Measurements from ENCODE around the gene MAPK8.
"Not testable (repeated sequence)": the region's sequence is repeated elsewhere in the genome, so short reads cannot be mapped to it uniquely, and the experiment has no call there.

The MAPK8 gene

DNA sequence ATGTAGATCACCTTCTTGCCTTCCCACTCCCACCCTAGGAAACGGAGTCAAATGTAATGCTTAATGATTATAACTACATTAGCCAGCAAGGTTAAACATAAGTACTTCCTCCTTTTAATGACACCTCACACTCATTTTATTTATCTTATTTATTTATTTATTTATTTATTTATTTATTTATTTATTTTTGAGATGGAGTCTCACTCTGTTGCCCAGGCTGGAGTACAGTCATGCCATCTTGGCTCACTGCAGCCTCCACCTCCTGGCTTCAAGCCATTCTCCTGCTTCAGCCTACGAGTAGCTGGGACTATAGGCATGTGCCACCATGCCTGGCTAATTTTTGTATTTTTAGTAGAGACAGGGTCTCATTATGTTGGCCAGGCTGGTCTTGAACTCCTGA is 115.4 kb downstream of the MAPK8 start:
- not testable (repeated sequence) for DNase-seq

DNA sequence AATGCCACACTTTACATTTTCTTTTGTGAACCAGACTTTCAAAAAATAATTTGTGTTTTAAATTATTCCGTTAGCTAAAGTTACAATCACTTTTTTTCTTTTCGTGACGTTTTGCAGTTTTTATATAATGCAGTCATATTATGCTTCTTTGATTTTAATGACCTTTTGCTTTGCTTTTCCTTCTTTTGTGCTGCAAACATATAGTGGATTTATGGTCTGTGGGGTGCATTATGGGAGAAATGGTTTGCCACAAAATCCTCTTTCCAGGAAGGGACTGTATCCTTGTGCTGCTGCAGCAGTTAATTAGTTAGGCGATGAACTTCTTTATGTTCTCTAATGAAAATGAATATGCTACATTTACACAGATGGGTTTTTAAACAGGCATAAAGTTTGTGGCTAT is 117.4 kb downstream of the MAPK8 start:
- no peak for DNase-seq

DNA sequence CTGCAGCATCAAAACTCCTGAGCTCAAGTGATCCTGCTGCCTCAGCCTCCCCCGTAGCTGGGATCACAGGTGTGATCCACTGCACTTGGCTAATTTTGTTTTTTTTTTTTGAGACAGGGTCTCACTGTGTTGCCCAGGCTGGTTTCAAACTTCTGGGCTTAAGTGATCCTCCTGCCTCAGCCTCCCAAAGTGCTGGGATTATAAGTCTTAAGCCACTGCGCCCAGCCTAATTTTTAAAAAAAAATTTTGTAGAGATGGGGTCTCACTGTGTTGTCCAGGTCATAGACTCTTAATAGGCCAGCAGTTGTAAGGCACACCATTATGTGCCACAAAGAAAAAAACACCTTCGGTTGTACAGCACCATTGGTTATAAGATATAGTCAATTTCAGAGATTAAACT is 122.4 kb downstream of the MAPK8 start:
- DNase-seq = no peak

DNA sequence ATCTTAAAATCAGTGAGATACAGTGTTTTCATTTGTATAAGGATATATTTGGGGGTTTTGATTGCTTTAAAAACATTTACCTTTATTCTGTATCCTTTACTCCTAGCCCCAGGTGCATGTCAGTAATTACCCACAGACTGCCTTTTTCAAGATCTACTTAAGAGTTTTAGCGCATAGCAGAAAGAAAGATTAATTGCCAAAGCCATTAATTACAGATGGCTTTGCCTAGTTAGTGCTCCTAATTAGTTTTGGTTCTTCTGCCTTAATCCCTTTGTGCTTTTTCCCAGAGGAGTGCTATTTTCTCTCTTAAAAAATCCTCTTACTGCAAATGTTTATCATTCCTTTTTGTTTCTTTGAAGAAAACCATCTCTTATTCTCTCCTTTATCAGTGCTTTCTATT is 122.8 kb downstream of the MAPK8 start:
- DNase-seq = no peak

DNA sequence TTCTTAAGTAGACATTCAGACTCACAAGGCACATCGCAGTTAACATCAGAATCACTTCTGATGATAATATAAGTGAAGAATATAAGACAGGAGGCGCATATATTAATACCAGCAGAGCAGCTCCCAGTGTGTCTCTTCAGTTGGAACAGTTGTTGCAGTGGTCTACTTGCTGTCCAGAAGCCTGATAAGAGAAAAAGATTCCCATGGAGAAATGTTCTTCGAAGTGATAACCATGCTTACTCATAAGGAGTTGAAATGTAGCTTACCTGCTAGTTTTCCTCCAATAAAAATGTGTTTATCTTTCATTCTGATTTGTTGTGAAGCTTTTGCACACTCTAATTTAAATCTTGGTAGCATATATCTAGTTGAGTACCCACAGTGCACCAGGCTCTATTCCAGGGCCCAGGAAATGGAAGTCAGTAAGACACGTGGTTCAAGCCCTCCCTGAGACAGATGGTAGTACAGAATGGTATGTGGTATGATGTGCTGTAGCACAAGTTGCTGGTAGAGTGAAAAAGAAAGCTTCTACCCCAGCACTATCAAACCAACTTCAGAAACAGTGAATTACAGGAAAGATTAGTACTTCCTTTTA is 124.0 kb downstream of the MAPK8 start:
- no peak for DNase-seq

DNA sequence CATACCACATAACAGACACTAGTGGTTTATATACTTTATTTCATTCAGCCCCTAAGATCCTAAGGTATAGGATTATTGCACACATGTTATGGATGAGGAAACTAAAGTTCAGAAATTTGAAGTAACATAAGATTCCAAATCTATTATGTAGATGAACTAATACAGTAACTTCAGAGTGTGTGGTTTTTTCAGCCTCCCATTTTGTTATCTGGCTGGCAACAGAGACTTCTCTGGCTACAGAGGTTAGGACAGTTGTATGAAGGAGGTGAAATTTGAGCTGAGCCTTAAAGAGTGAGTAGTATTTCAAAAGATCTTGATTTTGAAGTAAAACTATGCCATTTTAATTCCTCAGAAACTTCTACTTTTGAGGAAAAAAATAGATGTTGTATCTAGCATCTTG is 125.4 kb downstream of the MAPK8 start:
- DNase-seq = peak in 1 of 2 experiments; percentile 10

DNA sequence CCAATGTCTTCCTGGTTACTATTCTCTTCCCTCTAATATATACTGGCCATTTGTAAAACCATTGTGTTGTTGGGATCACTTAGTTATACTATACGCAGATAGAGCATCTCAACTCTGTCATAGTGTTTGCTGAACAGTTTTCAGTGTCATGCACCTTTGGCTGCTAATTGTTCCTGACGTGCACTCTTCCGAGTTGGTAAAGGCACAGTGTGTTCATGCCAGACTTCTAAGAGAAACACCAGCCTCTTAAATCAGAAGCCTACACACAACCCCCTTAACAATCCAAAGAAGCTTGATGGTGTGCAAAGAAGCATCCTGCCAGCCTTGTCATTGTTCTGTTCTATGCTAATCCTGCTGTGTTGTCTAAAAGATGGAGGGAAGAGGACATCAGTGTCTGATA is 131.1 kb downstream of the MAPK8 start:
- DNase-seq = no peak

DNA sequence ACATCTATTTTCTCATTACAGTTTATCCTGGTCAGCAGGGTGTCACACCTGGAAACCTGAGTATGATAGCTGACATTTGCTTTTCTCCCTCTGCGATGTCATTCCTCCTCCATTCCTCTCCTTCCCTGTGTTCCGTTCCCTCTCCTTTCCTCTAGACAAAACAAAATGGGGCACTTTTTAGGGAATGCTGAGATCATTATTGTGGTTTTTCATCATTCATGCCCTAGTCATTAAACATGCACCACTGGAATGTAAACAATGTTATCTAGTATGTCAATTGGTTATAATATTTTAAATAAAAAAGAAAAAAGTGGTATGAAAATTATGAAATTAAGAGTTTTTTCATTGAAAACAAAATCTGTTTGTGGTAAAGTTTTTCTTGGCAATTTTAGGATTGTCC is 132.6 kb downstream of the MAPK8 start:
- DNase-seq = no peak

DNA sequence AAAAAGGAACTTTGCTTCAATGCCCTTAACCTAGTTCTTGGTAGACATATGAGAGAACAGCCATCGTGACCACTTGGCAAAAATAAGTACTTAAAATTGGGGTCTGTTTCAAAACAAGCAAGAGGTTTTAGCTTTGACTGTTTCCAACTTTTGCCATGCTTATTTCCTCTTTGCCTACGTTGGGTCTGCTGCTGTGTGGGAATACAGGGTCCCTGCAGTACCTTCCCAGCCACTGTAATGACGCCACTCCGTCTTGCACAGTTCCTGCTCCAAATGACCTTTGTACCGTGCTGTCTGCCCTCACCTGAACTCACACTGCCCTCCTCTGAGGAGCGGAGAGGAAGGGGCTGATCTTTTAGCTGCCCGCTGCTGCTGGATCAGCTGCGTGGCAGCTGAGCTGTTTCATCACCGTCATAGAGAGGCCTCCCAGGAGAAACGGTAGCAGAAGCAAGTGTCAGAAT is 133.1 kb downstream of the MAPK8 start:
- no peak for DNase-seq

DNA sequence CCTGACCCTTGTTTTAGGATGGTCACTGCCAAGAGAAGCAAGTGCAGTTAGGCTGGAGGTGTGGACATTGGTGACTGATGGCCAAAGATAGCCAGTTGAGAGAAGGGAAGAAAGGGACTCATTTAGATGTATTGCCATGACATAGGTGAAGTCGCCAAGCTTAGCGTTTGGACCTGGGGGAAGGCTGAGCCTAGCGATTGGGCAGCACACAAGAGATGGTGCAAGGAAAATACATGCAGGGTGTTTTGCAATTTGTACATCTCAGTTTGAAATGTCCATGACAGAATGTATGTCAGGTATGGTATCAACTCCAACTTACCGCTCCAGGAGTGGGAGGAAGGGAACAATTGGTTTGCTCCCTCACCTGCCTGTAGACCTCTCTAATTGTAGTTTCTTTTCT is 134.3 kb downstream of the MAPK8 start:
- DNase-seq = no peak

DNA sequence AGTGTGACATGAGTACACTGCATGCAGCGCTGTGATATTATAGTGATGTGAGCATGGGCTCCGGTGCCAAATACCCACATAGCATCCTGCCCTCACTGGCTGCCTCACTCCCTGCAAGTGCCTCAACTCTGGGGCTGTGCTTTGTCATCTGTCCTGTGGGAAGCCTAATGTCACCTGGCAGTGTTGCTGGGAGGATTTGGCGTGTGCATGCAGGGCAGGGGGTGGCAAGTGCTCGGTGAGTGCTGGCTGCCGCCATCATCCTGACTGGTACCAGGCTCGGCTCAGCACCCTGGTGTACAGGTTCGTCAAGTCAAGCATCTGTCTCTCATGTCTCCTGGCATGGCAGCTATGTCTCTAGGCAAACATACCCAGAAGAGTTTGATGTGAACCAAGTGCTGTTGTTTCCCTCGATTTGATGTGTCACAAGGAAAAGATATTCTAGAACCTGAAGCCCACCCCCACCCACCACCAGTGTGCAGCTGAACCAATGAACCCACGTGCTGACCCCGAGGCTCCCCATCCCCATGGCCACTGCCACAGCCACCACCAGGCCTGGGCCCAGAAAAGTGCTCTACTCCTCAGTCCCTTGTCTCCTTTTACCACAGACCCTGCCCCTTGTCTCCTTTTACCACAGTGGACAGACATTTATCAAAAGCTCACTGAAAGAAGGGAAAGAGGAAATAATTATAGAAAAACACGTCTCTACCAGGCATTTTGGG is 135.8 kb downstream of the MAPK8 start:
- DNase-seq = no peak

DNA sequence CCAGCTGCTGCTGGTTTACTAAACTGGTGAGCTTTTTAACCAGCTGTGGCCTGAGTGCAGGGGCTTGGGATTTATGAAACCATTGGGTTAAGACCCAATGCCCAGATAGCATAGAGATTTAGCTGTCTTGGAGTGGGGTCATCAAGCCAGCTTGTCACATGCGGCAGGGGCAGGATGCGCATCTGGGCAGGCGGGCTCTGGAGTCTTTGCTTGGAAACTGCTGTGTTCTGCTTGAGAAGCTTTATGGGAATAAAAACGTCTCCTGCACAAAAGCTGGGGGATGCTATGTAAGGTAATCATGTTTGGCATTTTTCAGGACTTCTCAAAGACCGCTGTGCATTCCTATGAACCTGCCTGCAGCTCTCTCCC is 136.3 kb downstream of the MAPK8 start:
- DNase-seq = no peak

DNA sequence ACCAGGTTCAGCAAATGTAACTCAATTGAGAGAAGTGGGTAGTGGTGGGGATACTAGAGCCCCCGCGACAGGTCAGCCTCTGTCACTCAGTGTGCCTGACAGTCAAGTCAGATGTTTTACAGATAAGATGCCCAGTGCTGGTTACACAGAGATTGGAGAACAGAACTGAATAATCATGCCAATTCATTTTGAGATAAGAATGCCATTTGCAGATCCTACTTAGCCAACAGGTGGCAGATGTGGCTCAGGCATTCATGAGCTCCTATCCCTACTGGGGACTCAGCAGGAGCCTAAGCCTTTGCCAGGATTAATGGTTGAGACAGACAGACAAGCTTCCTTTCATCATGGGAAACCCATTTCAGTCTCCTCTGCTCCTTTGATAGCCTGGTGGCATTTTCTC is 137.8 kb downstream of the MAPK8 start:
- DNase-seq = peak; percentile 56 to 77

DNA sequence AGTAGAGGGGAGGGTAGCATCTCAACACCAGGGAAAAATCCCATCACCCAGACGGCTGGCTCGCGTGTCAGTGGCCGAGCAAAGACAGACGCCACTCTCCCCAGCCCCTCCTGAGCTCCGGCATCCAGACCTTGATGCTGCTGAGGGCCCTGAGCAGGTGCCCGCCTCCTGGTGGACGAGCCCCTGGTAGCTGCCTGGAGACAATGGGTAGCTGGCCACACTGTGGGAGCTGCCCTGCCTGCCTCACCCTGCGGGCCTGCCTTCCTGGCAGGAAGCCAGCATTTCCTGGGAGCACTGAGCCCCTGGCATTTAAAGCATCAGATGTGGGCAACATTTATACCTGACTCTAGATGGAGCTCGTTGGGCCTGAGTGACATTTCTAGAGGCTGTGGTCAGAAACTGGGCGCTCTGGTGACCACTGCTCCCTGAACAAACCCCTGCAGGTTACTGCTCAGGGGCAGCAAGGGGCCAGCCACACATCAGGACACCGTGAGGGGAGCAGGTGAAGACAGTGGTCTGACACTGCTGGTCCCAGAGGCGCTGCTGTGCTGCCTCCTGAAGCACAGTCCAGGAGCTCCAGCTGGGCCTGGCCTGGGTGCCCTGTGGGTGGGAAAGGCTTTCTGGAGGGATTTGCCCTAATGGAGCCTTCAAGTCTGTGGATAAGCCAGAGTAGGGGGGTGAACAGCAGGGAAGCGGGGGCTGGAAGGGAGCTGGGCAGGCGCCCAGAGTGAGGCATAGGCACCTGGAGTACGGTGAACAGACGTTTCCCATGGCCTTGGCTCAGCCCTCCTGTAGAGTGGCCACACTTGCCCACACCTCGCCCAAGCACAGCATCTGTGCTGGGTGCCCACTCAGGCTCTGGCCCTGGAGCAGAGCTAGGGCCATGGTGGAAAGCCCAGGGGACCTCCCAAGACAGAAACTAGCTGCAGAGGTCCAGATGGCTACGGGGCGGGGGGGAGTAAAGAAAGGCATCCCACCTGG is 138.7 kb downstream of the MAPK8 start:
- DNase-seq = no peak

DNA sequence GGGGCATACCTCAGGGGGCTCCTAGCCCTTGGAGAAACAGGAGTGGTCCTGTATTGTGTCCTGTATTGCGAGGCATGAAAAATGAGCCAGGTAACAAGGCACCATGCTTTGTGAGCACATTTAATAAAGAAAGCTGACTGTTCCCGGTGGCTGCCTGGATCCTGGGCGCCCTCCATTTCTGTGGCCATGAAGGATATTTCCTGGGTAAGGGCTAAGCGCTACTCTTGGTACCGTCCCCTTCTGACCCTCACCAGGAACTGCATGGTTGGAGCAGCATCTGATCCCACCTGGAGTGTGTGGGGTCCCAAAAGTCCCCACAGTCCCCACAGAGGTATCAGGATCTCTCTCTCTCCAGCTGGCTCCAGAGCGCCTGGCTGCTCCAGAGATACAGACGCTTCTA is 139.5 kb downstream of the MAPK8 start:
- DNase-seq = no peak

DNA sequence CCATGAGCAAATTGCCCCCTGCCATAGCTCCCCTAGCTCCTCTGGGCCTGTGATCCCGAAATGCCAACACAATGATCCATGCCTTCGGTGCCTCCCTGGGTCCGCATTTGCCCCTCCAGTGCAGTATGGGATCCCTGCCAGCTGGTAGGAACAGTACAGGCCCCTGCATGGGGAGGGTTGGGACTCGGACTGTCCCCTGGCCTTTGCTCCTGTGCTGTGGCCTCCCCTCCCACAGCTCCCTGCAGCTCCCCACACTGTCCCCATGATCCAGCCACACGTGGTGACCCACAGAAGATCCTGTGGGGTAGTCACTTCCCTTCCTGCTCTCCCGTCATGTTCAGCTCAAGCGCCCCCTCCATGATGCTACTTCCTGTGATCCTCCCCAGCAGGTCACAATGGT is 140.3 kb downstream of the MAPK8 start:
- no peak for DNase-seq

DNA sequence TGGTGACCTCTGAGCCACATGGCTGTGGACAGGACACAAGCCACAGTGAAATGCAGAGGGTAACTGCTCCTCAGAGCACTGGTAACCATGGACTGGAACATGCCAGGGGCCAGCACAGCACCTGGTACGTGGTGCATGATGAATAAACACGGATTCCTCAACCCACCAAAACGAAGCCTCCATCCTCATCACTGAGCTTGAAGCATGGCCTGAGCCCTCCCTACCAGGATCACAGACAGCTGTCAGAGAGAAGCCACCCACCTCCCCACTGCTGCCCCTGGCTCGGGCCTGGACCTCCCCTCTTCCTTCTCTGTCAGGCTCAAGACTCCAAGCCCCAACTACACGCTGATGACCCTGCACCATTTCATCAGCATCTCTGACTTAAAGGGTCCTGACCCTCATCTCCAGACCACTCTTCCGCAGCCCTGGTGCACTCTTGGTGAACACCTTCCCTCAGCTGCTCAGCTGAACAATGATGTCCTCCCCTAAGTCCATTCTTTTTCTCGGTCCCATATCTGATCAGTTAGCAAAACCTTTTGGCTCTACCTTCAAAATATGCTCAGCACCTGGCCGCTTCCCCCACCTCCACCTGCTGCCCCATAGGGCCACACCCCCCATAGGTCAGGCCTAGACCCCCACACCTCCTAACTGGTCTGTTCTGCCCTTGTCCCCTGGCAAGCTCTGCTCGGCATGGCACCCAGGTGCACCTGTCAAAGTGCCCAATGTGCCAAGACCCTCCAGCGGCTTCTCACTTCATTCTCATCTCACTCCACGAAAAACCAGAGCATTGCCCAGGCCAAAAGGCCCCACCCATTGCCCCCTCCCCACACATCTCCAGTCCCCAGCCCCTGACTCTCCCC is 141.1 kb downstream of the MAPK8 start:
- DNase-seq = no peak

DNA sequence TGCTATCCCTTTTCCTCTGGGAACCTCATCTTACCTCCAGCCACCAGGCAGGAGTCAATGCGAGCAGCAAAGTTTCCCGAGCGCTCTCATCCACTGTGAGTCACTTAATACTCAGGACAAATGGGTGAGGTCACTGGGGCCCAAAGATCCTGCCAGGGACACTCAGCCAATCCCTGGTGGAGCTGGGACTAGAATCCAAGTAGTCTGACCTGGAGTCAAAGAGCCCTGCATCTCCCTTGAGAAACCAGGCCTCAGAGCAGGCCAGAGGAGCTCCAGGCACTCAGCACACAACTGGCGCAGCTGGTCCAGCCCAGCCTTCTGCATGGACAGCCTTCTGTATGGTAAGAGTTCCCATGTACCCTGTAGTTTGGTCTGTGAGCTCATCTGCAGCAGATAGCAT is 142.3 kb downstream of the MAPK8 start:
- DNase-seq = no peak

DNA sequence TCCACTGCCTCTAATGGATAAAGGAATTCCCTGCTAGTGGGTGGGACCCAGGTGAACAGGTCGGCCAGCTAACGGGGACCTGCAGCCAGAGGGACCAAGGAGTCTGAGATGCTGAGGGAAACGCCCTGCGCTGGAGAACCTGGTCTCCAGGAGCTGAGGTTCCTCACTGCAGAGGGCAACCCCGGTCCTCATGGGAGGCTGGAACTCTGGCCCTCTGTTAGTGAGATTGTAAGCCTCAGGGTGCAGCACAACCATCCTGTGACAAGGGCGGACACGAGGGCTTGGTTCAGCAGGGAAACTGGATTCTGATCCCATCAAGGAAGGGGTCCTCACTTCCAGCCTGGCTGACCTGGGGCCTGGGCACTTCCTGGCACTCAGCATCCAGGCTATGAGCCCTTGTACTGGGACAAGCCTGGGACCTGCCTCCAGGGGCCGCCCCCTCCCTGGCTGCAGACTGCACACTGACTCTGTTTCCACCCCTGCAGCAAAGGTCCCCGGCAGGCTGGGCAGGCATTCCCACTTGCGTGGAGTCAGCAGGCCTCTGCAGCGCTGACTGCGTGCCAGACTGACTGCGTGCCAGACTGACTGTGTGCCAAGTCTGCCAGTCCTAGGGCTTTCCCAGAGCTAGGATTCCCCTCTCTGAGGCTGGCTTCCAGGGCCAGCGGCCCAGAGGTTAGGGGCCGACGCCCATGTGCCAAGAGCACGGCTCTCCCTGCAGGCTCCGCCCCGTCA is 143.2 kb downstream of the MAPK8 start:
- no peak for DNase-seq

DNA sequence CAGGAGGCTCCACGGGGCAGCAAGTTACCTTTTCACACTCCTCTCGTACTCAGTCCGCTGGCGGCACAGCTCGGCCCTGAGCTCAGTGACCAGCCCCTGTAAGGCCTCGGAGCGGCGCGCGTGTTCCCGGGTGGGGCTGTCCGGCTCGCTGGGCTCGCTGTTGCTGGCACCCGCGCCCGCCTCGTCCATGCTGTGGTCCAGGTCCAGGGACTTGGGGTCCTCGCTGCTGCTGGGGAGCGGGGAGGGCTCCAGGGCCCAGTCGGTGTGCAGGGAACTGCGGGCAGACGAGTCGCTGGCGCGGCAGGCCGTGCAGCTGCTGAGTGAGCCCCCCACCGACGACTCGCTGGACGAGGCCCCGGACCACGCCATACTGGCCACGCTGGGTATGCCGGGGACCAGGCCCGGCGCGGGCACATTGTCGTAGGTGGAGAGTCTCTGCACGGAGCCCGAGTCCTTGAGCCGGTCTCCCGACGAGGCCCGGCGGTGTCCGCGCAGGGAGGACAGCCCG is 143.8 kb downstream of the MAPK8 start:
- no peak for DNase-seq

DNA sequence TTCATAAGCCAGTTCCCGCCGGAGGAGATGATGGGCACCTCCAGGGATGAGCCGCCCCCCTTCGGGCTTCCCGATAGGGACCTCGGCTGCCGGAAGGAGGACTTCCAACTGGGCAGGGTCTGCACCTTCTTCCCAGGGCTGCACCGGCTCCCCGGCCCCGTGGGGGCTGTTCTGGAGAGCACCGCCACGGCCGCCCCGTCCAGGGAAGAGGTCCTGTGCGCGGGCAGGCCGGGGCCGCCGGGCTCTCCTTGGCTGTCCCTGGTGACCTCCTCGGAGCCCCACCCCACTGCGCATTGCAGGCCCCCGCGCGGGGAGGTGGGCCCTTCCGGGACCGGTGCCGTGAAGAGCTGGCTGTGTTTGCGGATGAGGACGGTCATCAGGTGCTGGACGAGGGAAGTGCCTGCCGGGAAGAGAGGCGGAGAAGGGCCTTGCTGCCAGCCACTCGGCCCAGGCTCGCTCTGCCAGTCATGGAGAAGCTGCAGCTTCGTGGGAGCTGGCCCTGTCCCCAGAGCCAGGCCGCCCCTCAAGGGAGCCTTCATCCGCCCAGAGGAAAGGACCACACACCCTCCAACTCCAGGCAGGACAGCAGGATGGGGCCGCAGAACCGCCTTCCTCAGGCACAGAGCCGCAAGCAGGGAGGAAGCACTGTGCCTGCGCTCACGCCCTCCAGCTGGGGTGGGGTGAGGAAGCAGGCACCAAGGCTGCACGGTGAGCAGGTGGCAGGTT is 144.4 kb downstream of the MAPK8 start:
- no peak for DNase-seq
